Stimulated activated CD8-positive, alpha-beta memory T cell treated with anti-CD3 and anti-CD28 coated beads, Interleukin-7, amount 100 ng/mL, for 1 hour (primary cell): Measurements from ENCODE around the gene XAGE1B.
"Not testable (repeated sequence)": the region's sequence is repeated elsewhere in the genome, so short reads cannot be mapped to it uniquely, and the experiment has no call there.

Source experiments
- DNase-seq, 2 donors: peaks; one replicate each; pipeline ENCODE4 v3.0.0-alpha.2; 2020; ENCODE audit warnings: low read depth in 2 of 2

The XAGE1B gene

GRCh38 chrX:52516987-52517325, at the start of gene XAGE1B:
Gene XAGE1B, minus strand, starts transcription at chrX:52517063. Its CDS starts 1,536 bp downstream, at chrX:52515527.
- not testable (repeated sequence) for DNase-seq

- DNase-seq, result no peak
Observed at GRCh38 chrX:52563105-52563504, 46.2 kb upstream of the XAGE1B start.

- no peak for DNase-seq
Observed at GRCh38 chrX:52558140-52558539, 41.3 kb upstream of the XAGE1B start.

GRCh38 chrX:52556741-52557140, 39.9 kb upstream of the XAGE1B start:
- no peak for DNase-seq

GRCh38 chrX:52553995-52554642, 37.3 kb upstream of the XAGE1B start:
- no peak for DNase-seq

- not testable (repeated sequence) for DNase-seq
Observed at GRCh38 chrX:52548769-52549168, 31.9 kb upstream of the XAGE1B start.

- no peak for DNase-seq
Observed at GRCh38 chrX:52544147-52544840, 27.4 kb upstream of the XAGE1B start.

- no peak for DNase-seq
Observed at GRCh38 chrX:52542311-52542710, 25.4 kb upstream of the XAGE1B start.

GRCh38 chrX:52541051-52541450, 24.2 kb upstream of the XAGE1B start:
- not testable (repeated sequence) for DNase-seq

GRCh38 chrX:52516110-52516986, 515 bp downstream of the XAGE1B start:
- not testable (repeated sequence) for DNase-seq

GRCh38 chrX:52511126-52511525, 5.7 kb downstream of the XAGE1B start:
- not testable (repeated sequence) for DNase-seq

- no peak for DNase-seq
Observed at GRCh38 chrX:52509916-52510315, 6.9 kb downstream of the XAGE1B start.

GRCh38 chrX:52507331-52507730, 9.5 kb downstream of the XAGE1B start:
- DNase-seq, result no peak

GRCh38 chrX:52504551-52504950, 12.3 kb downstream of the XAGE1B start:
- no peak for DNase-seq

- DNase-seq, result not testable (repeated sequence)
Observed at GRCh38 chrX:52501362-52501761, 15.5 kb downstream of the XAGE1B start.

GRCh38 chrX:52496419-52496772, 20.5 kb downstream of the XAGE1B start:
- DNase-seq, result not testable (repeated sequence)

GRCh38 chrX:52495545-52496418, 21.1 kb downstream of the XAGE1B start, which contains the start of gene XAGE1A:
Gene XAGE1A, plus strand, starts transcription at chrX:52495808. Its CDS starts 1,554 bp downstream, at chrX:52497362.
- not testable (repeated sequence) for DNase-seq

- not testable (repeated sequence) for DNase-seq
Observed at GRCh38 chrX:52471301-52471700, 45.6 kb downstream of the XAGE1B start.
